ENCODE data around the gene ADRA1B.
"Not testable (repeated sequence)": the region's sequence is repeated elsewhere in the genome, so short reads cannot be mapped to it uniquely, and the experiment has no call there.

ADRA1B gene

GRCh38 chr5:159933531-159934485, 17.5 kb downstream of the ADRA1B start:
- no peak for DNase-seq

GRCh38 chr5:159935946-159936345, 19.7 kb downstream of the ADRA1B start:
- DNase-seq = no peak

DNA sequence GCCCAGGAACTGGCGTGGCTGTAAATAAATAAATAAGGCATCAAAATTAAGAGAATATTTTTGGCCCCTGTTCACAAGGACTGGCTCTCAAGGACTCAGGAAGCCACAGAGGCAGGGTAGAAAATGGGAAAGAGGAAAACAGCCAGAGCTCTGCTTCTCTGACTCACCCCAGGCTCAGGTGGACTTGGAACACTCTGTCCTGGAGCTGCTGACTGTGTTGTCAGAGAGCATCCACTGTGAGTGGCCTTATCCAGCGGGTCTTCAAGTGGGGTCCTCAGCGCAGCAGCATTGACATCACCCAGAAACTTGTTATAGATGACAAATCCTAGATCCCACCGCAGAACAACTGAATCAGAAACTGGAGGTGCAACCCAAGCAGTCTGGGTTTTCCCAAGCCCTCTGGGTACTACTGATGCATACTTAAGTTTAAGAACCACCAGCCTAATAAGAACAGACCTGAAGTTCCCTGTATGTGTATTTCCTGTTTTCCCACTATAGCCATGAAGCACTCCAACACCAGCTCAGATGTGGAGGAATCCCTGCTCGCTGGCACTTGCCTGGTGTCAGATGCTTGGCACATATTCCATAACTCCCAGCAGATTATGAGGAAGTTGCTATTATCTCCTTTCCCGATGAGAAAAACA, 20.5 kb downstream of the ADRA1B start:
- no peak for DNase-seq

DNA sequence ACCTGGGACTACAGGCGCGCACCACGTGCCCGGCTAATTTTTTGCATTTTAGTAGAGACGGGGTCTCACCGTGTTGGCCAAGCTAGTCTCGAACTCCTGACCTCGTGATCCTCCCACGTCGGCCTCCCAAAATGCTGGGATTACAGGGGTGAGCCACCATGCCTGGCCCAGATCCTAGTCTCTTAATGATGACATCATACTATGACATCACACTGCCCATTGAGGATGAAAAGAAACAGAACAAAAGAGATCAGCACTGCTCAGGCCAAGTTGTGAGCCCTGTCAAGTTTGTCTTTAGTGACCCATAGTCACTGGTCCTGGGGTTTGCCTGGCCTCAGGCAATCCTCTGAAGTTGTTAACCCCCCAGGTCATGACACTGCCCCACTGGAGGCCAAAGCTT, 21.3 kb downstream of the ADRA1B start:
- DNase-seq = no peak

DNA sequence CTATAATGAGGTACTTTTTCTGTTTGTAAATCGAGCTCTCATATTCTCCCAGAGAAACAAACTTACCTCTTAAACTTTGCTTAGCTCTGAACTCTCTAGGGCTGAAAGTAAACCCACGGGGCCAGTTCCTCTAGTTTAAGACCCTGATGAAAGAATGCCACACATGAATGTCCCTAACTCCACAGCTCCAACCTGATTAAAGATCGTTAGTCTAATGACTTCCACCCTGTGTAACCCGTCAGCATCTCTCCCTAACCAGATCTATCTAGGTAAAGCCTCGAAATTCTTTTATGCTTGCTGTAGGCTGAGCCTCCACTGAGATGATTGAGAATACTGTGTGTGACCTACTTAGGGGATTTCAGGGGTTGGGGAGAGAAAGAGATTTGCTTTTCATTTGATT, 27.0 kb downstream of the ADRA1B start:
- DNase-seq = no peak

- no peak for DNase-seq
Observed at GRCh38 chr5:159944056-159944600, 27.8 kb downstream of the ADRA1B start.

DNA sequence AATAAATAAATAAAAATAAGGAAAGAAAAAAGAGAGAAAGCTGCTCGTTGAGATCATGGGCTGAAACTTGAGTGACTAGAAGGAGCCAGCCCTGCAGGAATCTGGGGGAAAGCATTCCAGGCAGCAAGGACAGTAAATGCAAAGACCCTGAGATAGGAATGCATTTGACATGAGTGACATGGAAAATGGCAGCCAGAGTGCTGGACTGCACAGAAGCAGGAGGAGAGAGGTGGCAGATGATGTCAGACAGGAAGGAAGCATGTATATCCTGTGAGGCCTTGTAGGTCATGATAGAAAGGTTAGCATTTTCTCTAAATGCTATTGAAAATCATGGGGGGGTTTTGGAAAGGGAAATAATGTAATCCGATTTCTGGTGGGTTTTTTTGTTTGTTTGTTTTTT, 29.1 kb downstream of the ADRA1B start:
- DNase-seq = no peak

- DNase-seq = no peak
Observed at GRCh38 chr5:159947708-159948358, 31.6 kb downstream of the ADRA1B start.

- no peak for DNase-seq
Observed at GRCh38 chr5:159951387-159951786, 35.1 kb downstream of the ADRA1B start.

DNA sequence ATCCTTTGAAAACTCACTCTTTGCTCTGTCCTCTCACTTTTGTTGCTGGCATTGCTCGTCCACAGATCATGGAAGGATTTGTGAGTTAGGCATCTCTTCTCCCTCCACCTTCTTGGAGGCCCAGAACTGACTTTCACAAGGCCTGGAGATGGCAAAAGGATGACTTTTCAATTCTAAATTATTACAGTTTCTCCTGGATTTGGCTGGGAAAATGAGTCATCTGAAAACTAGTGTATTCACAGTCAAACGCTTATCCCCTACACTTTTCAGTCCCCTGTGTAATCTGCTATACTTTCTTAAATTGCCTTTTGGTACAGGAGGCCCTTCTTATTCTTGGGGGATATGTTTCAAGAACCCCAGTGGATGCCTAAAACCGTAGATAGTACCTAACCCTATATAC, 35.6 kb downstream of the ADRA1B start:
- DNase-seq = no peak

GRCh38 chr5:159953609-159954008, 37.3 kb downstream of the ADRA1B start:
- no peak for DNase-seq

- DNase-seq = no peak
Observed at GRCh38 chr5:159955056-159955624, 38.9 kb downstream of the ADRA1B start.

DNA sequence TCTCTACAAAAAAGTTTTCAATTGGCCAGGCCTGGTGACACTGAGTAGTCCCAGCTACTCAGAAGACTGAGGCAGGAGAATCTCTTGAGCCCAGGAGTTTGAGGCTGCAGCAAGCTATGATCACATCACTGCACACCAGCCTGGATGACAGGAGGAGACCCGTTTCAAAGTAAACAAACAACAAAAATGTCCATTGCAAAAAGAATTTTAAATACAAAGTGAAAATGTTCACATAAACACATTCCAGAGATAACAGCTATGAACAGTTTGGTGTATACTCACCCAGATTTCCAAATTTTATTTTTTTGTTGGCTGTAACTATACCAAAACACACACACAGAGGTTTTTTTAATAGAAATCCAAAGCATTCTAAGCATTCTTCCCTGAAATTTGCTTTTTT, 39.8 kb downstream of the ADRA1B start:
- DNase-seq = no peak

GRCh38 chr5:159961176-159962160, 45.2 kb downstream of the ADRA1B start:
- DNase-seq = no peak

DNA sequence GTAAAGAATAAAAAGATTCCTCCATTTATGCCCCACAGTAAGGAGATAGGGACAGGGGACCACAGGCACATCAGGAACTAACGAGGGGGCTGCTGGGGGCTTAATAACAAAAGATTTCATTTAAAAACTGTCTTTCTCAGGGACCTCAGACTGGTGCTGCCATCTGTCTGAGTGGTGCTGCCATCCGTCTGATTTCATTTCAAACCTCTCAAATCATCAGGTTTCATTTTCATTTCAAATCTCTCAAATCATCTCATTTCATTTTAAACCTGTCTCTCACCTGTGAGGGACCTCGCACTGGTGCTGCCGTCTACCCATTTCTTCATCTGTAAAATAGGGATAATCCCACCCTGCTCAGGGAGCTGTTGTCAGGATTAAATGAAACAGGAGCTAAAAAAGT, 45.9 kb downstream of the ADRA1B start:
- no peak for DNase-seq

GRCh38 chr5:159963935-159964334, 47.7 kb downstream of the ADRA1B start:
- DNase-seq = no peak

- no peak for DNase-seq
Observed at GRCh38 chr5:159965031-159965837, 49.0 kb downstream of the ADRA1B start.

GRCh38 chr5:159965838-159966128, 49.5 kb downstream of the ADRA1B start:
- DNase-seq = not testable (repeated sequence)

- DNase-seq = no peak
Observed at GRCh38 chr5:159969966-159970365, 53.7 kb downstream of the ADRA1B start.

- DNase-seq = no peak
Observed at GRCh38 chr5:159971038-159971437, 54.8 kb downstream of the ADRA1B start.

- no peak for DNase-seq
Observed at GRCh38 chr5:159971514-159971913, 55.2 kb downstream of the ADRA1B start.
